MM.1S (cell line): ENCODE data around the gene ENO3.
A peak's percentile ranks its signal among the peaks of the same experiment; 100 is the strongest.

Experiments used
- DNase-seq: peaks from one replicate; pipeline ENCODE4 v3.0.0-alpha.2; 2015
- H2AFZ ChIP-seq: fragments of 300-600 bp; sonication (generic); 2 replicates; pipeline ENCODE4 v1.6.0; 2016; ENCODE audit warnings: antibody characterized with exemption, low read length
- H3F3A ChIP-seq: fragments of 300-600 bp; sonication (generic); 2 replicates; pipeline ENCODE4 v1.6.1; 2016; ENCODE audit warnings: mild to moderate bottlenecking, antibody characterized with exemption, low read length, moderate library complexity, mixed read lengths; ENCODE audit not compliant: insufficient read depth
- H3K27ac ChIP-seq: fragments of 300-600 bp; sonication (generic); 2 replicates; pipeline ENCODE4 v1.5.1; 2016; ENCODE audit warnings: mild to moderate bottlenecking, low read length
- H3K27me3 ChIP-seq: fragments of 300-600 bp; sonication (generic); replicated peaks from 2 replicates; pipeline ENCODE4 v1.6.0; 2016; ENCODE audit warnings: low read length; ENCODE audit not compliant: insufficient read depth
- H3K36me3 ChIP-seq: fragments of 300-600 bp; sonication (generic); replicated peaks from 2 replicates; pipeline ENCODE4 v1.6.1; 2016; ENCODE audit warnings: mild to moderate bottlenecking, low read length, mixed read lengths; ENCODE audit not compliant: insufficient read depth
- H3K4me1 ChIP-seq: fragments of 300-600 bp; sonication (generic); 2 replicates; pipeline ENCODE4 v1.6.1; 2016; ENCODE audit warnings: low read length, mixed read lengths
- H3K4me2 ChIP-seq: fragments of 300-600 bp; sonication (generic); 2 replicates; pipeline ENCODE4 v1.6.0; 2016; ENCODE audit warnings: low read depth, low read length
- H3K4me3 ChIP-seq: fragments of 300-600 bp; sonication (generic); 2 replicates; pipeline ENCODE4 v1.5.1; 2016; ENCODE audit warnings: low read length, mixed read lengths
- H3K79me2 ChIP-seq: fragments of 300-600 bp; sonication (generic); 2 replicates; pipeline ENCODE4 v1.6.1; 2016; ENCODE audit warnings: mixed run types, low read length, mixed read lengths
- H3K9ac ChIP-seq: fragments of 300-600 bp; sonication (generic); 2 replicates; pipeline ENCODE4 v1.6.1; 2016; ENCODE audit warnings: low read length, mixed read lengths
- H3K9me2 ChIP-seq: fragments of 300-600 bp; sonication (generic); replicated peaks from 2 replicates; pipeline ENCODE4 v1.6.1; 2016; ENCODE audit warnings: mild to moderate bottlenecking, low read length, mixed read lengths; ENCODE audit not compliant: insufficient read depth
- H3K9me3 ChIP-seq: fragments of 300-600 bp; sonication (generic); replicated peaks from 2 replicates; pipeline ENCODE4 v1.6.1; 2016; ENCODE audit warnings: mild to moderate bottlenecking, low read length, mixed read lengths; ENCODE audit not compliant: insufficient read depth
- H4K20me1 ChIP-seq: fragments of 300-600 bp; sonication (generic); 2 replicates; pipeline ENCODE4 v1.6.1; 2016; ENCODE audit warnings: mild to moderate bottlenecking, low read length, moderate library complexity, mixed read lengths; ENCODE audit not compliant: insufficient read depth
- EZH2 ChIP-seq: fragments of 300-600 bp; sonication (generic); optimal IDR thresholded peaks from 2 replicates; pipeline ENCODE3; 2017; ENCODE audit warnings: low read depth, mild to moderate bottlenecking, antibody characterized with exemption, low read length, mixed read lengths
- EZH2phosphoT487 ChIP-seq: fragments of 300-600 bp; sonication (generic); IDR thresholded peaks from 2 replicates; pipeline ENCODE4 v1.6.1; 2018; ENCODE audit warnings: antibody characterized with exemption, low read length
- TF ChIP-seq, protein P1 (sequence below): fragments of 300-600 bp; sonication (generic); IDR thresholded peaks from 2 replicates; pipeline ENCODE4 v1.5.1; 2016; ENCODE audit warnings: antibody characterized with exemption, low read length, mixed read lengths

ENO3 gene

DNA sequence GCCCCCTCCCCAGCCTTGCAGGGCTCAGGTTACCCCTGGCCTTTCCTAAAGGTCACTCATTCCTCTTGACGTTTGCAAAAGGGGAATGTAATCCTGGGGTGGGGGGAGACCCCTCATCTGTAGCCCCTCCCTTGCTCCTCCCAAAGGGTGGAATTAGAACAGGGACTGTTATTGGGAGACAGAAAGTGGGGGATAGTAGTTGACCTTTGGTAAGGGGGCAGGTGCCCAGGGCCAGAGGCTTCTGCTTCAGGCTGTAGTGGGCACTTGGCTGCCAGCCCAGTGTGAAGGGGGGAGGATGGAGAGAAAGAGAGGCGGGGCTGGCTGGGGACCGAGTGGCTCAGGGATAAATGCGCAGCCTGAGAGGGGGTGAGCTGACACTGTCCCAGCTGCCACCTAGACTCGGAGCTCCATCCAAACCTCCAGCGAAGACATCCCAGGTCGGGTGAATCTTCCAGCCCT, at the start of gene ENO3:
Gene ENO3, plus strand, starts transcription at position 374 of the 459 bp plus-strand sequence. CDS start 711 bp downstream, outside the sequence.
- peak within 1 kb of the TSS; percentile 97 for H3K4me2 ChIP-seq
- peaks cover 31% of the 10 kb centered on the region for H3K79me2 ChIP-seq
- peak within 1 kb of the TSS; percentile 100 for H3K27ac ChIP-seq
- peak within 1 kb of the TSS; percentile 83 for H2AFZ ChIP-seq
- peaks cover 39% of the 10 kb centered on the region for H3F3A ChIP-seq
- peaks cover 12% of the 10 kb centered on the region for H4K20me1 ChIP-seq
- TF ChIP-seq EZH2: no peak
- TF ChIP-seq, protein P1, sequence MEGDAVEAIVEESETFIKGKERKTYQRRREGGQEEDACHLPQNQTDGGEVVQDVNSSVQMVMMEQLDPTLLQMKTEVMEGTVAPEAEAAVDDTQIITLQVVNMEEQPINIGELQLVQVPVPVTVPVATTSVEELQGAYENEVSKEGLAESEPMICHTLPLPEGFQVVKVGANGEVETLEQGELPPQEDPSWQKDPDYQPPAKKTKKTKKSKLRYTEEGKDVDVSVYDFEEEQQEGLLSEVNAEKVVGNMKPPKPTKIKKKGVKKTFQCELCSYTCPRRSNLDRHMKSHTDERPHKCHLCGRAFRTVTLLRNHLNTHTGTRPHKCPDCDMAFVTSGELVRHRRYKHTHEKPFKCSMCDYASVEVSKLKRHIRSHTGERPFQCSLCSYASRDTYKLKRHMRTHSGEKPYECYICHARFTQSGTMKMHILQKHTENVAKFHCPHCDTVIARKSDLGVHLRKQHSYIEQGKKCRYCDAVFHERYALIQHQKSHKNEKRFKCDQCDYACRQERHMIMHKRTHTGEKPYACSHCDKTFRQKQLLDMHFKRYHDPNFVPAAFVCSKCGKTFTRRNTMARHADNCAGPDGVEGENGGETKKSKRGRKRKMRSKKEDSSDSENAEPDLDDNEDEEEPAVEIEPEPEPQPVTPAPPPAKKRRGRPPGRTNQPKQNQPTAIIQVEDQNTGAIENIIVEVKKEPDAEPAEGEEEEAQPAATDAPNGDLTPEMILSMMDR: no peak
- TF ChIP-seq EZH2phosphoT487: no peak
- H3K4me1 ChIP-seq: peaks cover 21% of the 10 kb centered on the region
- peak within 1 kb of the TSS; percentile 81 for H3K4me3 ChIP-seq
- H3K36me3 ChIP-seq: no peaks in the 10 kb centered on the region
- no peak for DNase-seq
- H3K27me3 ChIP-seq: no peaks in the 10 kb centered on the region
- H3K9ac ChIP-seq: peak within 1 kb of the TSS; percentile 99
- no peaks in the 10 kb centered on the region for H3K9me3 ChIP-seq
- H3K9me2 ChIP-seq: no peaks in the 10 kb centered on the region

DNA sequence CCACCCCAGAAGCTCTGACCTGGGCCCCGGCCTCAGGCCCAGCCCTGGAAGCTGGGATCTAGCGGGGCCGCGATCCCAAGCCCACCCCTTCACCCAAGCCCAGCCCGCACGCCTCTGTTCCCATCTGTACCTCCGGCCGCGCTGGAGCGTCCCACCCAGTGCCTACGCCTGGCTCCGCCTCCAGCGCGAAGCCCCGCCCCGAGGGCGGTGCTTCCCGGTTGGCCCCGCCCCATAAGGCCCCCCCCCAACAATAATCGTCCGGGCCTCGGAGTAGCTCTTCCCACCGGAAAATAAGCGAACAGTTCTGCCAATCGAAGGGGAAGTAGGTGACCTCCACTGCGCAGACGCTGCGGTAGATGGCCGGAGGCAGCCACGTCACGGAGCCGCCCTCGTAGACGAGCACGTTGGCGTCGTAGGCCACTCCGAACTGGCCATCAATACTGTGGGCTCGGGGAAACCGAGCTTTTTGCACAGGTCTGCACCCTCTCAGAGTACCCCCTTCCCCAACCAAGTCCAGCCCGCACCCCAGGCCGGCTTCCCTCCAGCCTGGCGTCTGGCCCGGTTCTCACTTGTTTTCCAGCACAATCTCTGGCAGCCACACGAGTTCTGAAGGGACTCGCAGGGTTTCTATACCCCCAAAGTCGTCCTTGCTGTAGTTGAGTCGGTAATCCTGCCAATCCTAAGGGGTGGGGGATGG, 49.1 kb upstream of the ENO3 start:
- Histone ChIP-seq H3K36me3 (no peaks in the 10 kb centered on the region), H2AFZ (no peak overlapping the region), H3K27me3 (no peaks in the 10 kb centered on the region), H3K79me2 (no peaks in the 10 kb centered on the region), H3K4me3 (no peak overlapping the region), H3K4me1 (peaks cover 12% of the 10 kb centered on the region), H4K20me1 (no peaks in the 10 kb centered on the region), H3F3A (peaks cover 11% of the 10 kb centered on the region), H3K4me2 (no peak overlapping the region), H3K9me3 (no peaks in the 10 kb centered on the region), H3K9ac (no peak overlapping the region), H3K9me2 (no peaks in the 10 kb centered on the region), H3K27ac (no peak overlapping the region)
- TF ChIP-seq, protein P1: no peak
- TF ChIP-seq EZH2: no peak
- no peak for TF ChIP-seq EZH2phosphoT487
- no peak for DNase-seq

DNA sequence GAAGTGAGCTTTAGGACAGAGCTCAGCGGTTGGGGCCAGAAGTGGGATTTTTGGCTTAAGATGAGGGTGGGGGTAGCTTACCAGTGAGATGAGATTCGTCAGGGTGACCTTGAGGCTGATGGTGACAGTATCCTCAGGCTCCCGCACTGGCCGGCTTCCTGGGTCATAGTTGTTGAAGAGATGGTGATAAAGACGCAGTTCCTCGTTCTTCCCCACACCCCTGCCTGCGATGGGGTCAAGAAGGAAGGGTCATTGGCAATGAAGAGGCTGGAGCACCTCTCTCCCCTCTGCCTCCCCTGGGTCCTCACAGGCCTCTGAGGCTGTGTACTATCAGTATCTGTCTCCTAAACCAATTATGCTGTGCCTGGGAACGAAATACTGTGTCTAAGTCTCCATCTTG, 48.4 kb upstream of the ENO3 start:
- Histone ChIP-seq H3K27me3 (no peaks in the 10 kb centered on the region), H3F3A (peaks cover 11% of the 10 kb centered on the region), H3K9me2 (no peaks in the 10 kb centered on the region), H4K20me1 (no peaks in the 10 kb centered on the region), H3K79me2 (no peaks in the 10 kb centered on the region), H3K4me1 (peaks cover 12% of the 10 kb centered on the region), H3K4me3 (peak overlapping the region; percentile 37; the same call in 1 of the 2 replicates), H3K27ac (no peak overlapping the region; the same call in 1 of the 2 replicates), H3K4me2 (peak overlapping the region; percentile 77), H3K9me3 (no peaks in the 10 kb centered on the region), H3K36me3 (no peaks in the 10 kb centered on the region), H2AFZ (peak overlapping the region; percentile 43), H3K9ac (no peak overlapping the region)
- no peak for DNase-seq
- no peak for TF ChIP-seq EZH2
- no peak for TF ChIP-seq EZH2phosphoT487
- TF ChIP-seq, protein P1: no peak
